ENCODE data around the gene SBNO2.
"Not testable (repeated sequence)": the region's sequence is repeated elsewhere in the genome, so short reads cannot be mapped to it uniquely, and the experiment has no call there.

SBNO2 gene

DNA sequence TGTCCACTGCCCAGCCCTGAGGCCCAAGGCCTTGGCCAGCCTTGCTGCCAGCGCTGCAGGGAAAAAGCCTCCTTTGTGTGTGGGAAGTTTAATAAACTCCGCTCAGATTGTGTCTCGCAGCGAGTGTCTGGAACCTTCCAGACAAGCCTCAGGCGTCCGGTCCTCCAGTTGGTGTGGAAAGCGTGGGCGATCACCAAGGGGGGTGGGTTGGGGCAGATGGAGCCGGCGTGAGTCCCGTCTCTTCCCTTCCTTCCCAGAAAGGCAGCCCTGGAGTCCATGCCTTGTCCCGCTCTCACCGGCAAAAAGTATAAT, 36.1 kb upstream of the SBNO2 start:
- in situ Hi-C loops (cut with HindIII; ENCODE audit: low pct_ligation_motif_present, low pct_unique_long_range_greater_than_20kb, low sequenced_read_pairs), result no loop called here
- DNase-seq, result no peak

DNA sequence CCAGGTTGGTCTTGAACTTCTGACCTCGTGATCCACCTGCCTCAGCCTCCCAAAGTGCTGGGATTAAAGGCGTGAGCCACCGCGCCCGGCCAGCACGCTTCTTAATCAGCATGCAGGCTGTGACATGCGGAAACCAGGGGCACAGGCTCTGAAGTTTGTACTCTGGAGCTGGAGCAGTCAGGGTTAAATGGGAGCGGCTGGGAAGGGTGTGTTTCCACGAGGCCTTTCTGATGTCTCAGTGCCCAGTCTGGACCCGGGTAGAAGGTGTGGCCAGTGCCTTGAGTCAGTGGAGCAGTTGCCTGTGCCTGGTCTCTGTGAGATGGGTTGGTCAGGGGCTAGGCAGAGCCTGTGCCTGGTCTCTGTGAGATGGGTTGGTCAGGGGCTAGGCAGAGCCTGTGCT, 34.8 kb upstream of the SBNO2 start:
- in situ Hi-C loops (cut with HindIII; ENCODE audit: low pct_ligation_motif_present, low pct_unique_long_range_greater_than_20kb, low sequenced_read_pairs); DNase-seq: not testable (repeated sequence)

DNA sequence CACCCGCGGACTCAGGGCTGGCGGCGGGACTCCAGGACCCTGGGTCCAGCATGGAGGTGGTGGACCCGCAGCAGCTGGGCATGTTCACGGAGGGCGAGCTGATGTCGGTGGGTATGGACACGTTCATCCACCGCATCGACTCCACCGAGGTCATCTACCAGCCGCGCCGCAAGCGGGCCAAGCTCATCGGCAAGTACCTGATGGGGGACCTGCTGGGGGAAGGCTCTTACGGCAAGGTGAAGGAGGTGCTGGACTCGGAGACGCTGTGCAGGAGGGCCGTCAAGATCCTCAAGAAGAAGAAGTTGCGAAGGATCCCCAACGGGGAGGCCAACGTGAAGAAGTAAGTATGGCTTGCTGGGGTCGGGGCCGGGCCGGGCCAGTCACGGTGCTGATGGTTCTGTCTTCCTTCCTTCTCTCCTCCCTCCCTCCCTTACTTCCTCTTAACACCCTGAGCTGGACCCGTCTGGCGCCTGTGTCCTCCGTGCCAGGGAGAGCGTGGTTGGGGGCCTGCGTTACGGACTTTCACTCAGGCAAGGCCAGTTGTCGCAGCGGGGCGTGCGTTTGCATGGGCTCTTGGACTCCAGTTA, 32.9 kb upstream of the SBNO2 start:
- in situ Hi-C loops (cut with HindIII; ENCODE audit: low pct_ligation_motif_present, low pct_unique_long_range_greater_than_20kb, low sequenced_read_pairs), result no loop called here

DNA sequence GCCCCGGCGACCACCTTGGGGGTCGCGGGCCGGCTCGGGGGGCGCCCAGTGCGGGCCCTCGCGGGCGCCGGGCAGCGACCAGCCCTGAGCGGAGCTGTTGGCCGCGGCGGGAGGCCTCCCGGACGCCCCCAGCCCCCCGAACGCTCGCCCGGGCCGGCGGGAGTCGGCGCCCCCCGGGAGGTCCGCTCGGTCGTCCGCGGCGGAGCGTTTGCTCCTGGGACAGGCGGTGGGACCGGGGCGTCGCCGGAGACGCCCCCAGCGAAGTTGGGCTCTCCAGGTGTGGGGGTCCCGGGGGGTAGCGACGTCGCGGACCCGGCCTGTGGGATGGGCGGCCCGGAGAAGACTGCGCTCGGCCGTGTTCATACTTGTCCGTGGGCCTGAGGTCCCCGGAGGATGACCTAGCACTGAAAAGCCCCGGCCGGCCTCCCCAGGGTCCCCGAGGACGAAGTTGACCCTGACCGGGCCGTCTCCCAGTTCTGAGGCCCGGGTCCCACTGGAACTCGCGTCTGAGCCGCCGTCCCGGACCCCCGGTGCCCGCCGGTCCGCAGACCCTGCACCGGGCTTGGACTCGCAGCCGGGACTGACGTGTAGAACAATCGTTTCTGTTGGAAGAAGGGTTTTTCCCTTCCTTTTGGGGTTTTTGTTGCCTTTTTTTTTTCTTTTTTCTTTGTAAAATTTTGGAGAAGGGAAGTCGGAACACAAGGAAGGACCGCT, 32.2 kb upstream of the SBNO2 start:
- DNase-seq, result no peak
- in situ Hi-C loops (cut with HindIII; ENCODE audit: low pct_ligation_motif_present, low pct_unique_long_range_greater_than_20kb, low sequenced_read_pairs), result no loop called here

More for the DNA sequence above, 32.9 kb upstream of the SBNO2 start:
- DNase-seq, result no peak

DNA sequence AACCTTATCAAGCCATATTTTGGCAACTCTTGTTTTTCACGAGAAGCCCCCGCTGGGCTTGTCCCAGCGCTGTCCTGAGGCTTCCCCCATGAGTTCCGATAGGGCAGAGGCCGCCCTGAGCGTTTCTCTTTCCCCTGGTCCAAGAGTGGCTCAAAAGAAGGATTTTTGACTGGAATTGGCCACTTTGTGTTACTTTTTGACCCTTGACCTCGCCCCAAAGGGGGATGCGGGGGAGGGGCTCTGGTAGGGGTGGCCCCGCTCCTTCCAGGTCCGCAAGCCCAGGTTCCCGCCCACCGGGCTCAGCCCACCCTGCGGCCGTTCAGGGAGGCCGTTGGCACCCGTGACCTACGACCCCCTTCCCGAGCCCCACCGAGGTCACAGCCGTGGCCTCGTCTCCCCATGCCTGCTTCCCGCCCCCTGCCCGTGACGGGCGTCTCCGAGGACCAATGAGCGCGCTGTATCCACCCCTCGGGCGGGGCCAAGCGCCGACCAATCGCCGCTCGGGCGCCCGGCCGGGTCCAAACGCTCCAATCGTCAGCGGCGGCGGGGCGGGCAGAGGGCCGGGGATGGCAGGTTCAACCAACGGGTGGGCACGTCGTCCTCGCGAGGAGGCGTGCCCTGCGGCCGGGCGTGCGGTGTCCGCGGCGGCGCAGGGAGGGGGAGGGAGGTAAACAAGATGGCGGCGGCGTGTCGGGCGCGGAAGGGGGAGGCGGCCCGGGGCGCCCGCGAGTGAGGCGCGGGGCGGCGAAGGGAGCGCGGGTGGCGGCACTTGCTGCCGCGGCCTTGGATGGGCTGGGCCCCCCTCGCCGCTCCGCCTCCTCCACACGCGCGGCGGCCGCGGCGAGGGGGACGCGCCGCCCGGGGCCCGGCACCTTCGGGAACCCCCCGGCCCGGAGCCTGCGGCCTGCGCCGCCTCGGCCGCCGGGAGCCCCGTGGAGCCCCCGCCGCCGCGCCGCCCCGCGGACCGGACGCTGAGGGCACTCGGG, 31.3 kb upstream of the SBNO2 start, which contains the start of gene STK11:
Gene STK11, plus strand, starts transcription at position 665 of the 986 bp plus-strand sequence. CDS start 1,136 bp downstream, outside the sequence.
- DNase-seq, result peak; percentile 94
- in situ Hi-C loops (cut with HindIII; ENCODE audit: low pct_ligation_motif_present, low pct_unique_long_range_greater_than_20kb, low sequenced_read_pairs), result no loop called here

DNA sequence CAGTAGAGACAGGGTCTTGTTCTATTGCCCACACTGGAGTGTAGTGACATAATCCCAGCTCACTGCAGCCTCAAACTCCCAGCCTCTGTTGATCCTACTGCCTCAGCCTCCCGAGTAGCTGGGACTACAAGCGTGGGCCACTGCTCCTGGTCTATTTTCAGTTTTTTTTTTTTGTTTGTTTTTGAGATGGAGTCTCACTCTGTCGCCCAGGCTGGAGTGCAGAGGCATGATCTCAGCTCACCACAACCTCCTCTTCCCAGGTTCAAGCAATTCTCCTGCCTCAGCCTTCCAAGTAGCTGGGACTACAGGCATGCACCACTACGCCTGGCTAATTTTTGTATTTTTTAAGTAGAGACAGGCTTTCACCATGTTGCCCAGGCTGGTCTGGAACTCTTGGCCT, 26.5 kb upstream of the SBNO2 start:
- in situ Hi-C loops (cut with HindIII; ENCODE audit: low pct_ligation_motif_present, low pct_unique_long_range_greater_than_20kb, low sequenced_read_pairs), result not testable (repeated sequence)

DNA sequence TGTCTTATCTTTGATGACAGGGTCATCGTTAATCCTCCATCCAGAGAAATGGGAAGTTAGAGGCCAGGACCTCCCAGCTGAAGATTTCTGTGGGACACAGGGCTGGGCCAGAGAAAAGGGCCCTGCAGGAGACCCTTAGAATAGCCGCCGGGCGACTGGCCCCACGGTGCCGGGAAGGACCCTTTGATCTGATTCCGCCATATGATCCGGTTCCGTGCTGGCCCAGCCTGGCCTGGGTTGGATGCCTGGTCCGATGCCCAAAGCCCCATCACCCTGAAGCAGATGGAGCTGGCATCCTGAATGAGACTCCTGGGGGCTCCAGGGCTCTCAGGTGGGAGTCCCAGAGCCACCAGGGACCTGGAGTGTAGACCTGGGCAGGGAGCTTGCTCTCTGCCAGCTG, 25.5 kb upstream of the SBNO2 start:
- in situ Hi-C loops (cut with HindIII; ENCODE audit: low pct_ligation_motif_present, low pct_unique_long_range_greater_than_20kb, low sequenced_read_pairs), result no loop called here
- no peak for DNase-seq

More for the DNA sequence above, 26.5 kb upstream of the SBNO2 start:
- DNase-seq, result not testable (repeated sequence)

DNA sequence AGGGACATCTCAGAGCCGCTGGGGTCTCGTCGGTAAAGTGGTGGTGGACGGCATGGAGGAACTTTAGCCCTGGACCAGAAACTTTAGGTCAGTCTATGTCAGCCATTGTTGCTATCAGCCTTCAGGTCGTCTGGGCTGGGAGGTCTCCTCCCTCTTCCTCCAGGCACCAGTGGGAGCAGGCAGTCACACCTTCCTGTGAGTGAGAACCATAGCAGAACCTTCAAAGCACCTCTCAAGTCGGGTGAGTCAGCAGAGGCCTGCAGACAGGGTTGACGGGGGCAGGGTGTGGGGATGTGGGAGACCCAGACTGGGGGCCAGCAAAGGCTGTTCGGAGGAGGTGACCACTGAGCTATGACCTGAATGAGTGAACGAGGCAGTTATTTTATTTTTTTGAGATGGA, 15.4 kb upstream of the SBNO2 start:
- in situ Hi-C loops (cut with HindIII; ENCODE audit: low pct_ligation_motif_present, low pct_unique_long_range_greater_than_20kb, low sequenced_read_pairs), result no loop called here

DNA sequence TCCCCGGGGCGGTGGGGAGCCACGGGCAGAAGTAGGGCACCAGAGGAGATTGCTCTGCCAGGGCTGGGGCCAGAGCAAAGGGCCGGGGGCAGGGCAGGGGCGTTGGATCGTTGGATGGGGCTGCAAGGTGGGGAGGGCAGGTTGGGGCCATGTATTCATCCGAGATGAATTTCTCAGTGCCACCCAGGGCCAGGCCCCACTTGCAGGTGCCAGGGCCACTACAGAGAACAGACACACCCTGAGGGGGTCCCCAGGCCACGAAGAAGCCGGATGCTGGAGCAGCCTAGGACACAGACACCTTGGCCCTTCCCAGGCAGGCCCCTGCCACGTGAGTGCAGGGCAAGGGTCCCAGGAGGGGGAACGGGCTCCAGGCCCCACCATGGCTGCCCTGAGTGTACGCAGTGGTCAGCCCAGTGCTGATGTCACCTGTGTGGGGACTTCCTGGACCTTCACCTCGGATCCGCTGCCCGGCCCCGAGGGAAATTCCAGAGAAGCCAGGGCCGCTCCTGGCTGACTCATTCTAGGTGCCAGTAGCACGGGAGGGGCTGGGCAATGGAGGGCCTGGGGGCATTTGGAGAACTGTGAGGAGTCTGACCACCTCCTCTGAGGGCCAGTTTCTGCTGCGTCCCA, 9.6 kb upstream of the SBNO2 start:
- in situ Hi-C loops (cut with HindIII; ENCODE audit: low pct_ligation_motif_present, low pct_unique_long_range_greater_than_20kb, low sequenced_read_pairs), result no loop called here
- peak; percentile 69 for DNase-seq

More for the DNA sequence above, 15.4 kb upstream of the SBNO2 start:
- DNase-seq, result no peak

DNA sequence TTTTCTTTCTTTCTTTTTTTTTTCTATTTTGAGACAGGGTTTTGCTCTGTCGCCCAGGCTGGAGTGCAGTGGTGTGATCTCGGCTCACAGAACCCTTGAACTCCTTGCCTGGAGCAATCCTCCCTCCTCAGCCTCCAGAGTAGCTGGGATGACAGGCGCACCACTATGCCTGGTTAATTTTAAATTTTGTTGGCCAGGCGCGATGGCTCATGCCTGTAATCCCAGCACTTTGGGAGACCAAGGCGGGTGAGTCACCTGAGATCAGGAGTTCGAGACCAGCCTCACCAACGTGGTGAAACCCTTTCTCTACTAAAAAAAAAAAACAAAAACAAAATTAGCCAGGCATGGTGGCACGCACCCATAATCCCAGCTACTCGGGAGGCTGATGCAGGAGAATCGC, 8.7 kb upstream of the SBNO2 start:
- in situ Hi-C loops (cut with HindIII; ENCODE audit: low pct_ligation_motif_present, low pct_unique_long_range_greater_than_20kb, low sequenced_read_pairs), result no loop called here
- DNase-seq, result no peak

DNA sequence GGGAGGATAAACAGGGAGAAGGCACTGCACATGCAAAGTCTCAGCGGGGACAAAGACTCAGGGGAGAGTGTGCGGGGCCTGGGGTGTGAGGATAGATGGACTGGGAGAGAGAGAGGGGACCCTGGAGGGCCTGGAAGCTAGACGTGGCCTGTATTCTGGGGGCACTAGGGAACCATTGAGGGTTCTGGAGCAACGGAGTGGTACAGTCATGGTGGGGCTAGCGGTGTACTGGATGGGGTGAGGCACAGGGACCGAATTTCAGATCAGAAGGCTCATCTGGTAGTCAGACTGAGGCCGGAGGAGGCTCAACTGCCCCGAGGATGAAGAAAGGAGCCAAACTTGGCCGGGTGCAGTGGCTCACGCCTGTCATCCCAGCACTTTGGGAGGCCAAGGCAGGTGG, 8.0 kb upstream of the SBNO2 start:
- in situ Hi-C loops (cut with HindIII; ENCODE audit: low pct_ligation_motif_present, low pct_unique_long_range_greater_than_20kb, low sequenced_read_pairs), result no loop called here
- DNase-seq, result no peak

DNA sequence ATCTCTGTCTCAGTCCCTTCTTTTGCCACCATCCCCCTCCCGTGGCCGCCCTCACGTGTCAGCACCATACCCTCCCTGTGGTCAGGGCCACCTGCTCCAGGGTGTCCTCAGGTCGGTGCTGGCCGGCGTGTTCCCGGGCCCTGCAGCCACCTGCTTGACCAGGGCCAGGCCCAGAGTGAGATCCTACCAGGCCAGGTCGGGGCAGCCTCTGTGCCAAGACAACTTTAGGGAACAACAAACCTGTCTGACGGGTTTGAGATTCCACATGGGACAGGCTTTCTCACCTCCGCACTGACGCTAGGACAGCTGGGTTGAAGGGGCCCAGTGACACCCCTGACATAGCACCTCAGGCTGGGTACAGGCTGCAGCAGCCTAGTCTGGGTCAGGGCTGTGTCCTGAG, 7.5 kb upstream of the SBNO2 start:
- no peak for DNase-seq
- in situ Hi-C loops (cut with HindIII; ENCODE audit: low pct_ligation_motif_present, low pct_unique_long_range_greater_than_20kb, low sequenced_read_pairs), result no loop called here

DNA sequence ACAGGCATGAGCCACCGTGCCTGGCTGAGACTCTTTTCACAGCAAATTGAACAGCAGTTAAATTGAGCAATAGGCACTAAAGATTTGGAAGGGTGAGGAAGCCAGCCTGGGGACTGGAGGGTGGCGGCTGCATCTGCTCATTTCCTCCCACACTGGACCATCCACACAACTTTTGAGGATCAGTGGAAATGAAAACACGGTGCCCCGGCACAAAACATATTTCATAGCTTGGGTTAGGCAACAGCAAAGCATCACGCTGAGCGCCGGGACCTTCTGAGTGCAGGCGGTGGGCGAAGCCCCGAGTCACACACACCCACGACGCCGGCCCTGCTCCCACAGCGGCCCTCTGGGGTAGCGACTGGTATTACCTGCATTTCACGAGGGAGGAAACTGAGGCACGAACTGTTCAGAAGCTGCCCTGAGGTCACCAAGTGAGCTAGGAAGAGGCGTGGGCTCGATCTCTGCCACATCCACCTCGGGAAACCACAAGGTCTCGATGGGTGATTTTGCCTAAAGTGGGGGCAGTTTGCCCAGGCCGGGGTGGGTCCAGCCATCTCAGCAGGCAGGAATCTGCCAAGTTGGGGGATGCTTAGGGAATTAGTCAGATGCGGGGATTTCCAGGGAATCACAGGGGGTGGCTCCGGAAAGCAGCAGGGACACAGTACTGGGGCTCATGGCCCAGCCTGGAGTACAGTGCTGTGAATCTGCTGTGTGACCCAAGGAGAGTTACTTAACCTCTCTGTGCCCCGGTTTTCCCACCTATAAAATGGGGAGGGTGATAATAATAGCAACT, 3.5 kb upstream of the SBNO2 start:
- DNase-seq, result peak; percentile 97
- in situ Hi-C loops (cut with HindIII; ENCODE audit: low pct_ligation_motif_present, low pct_unique_long_range_greater_than_20kb, low sequenced_read_pairs), result no loop called here

DNA sequence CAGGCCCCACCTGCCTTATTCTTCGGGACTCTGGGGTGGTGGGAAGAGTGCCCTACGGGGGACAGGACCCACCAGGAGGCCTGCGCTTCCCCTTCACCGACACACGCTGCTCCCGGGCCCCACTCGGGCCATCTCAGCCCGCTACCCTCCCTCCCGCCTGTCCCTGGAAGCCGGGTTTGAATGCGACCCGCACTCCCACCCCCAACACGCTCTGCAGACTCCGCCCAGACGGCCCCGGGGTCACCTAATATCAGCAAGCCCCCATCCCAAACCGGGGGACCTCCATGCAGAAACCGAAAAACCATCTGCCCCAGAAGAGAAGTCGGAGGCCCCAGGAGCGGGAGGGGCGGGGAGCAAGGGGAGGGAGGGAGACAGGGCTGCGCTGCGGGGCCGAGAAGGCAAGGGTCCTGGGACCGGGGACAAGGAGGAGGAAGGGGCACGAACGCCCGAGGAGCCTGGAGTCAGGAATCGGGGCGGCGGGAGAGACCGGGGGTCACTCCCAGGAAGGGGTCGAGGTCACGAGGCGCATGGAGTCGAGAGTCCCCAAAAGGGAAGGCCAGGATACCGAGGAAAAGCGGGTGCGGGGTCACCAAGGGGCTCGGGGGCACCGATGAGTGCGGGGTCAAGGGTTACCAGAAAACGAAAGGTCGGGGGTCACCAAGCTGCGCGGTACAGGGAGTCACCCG, 766 bp downstream of the SBNO2 start:
- DNase-seq, result no peak
- in situ Hi-C loops (cut with HindIII; ENCODE audit: low pct_ligation_motif_present, low pct_unique_long_range_greater_than_20kb, low sequenced_read_pairs), result no loop called here

DNA sequence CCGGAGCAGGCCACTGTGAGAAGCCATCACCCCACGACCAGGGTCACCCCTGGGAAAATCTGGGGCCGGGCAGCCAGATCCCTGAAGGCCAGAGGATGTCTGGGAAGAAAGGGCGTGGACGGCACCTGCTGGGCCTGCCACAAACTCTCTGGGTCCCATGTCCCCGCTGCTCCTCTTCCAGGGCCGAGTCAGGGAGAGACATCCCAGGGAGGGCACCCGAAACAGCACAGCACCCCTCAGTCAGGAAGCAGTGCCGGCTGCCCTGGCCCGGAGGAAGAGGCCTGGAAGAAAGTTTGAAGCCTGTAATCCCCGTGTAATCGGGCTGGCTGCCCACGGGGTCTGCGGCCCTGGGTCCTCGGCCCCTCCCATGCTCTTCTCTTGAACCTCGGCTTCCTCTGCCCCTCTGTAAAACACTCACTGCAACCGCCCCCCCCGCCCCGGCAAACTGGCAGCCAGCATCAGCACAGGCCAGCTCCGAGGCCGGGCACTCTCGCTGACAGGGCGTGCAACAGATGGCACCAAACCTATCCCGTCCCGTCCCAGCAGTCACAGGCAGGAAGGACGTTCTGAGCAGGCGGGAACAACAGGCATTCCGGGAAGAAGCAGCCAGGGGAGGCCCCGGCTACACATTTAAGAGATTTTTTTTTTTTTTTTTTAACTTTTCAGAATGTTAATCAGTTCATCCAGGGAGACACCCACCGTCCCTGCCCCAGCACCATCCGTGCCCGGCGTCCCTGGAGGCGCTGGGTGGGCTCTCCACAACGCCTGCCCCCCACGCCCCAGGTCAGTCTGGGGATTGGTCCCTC, 1.5 kb downstream of the SBNO2 start:
- in situ Hi-C loops (cut with HindIII; ENCODE audit: low pct_ligation_motif_present, low pct_unique_long_range_greater_than_20kb, low sequenced_read_pairs), result no loop called here
- peak; percentile 63 for DNase-seq

DNA sequence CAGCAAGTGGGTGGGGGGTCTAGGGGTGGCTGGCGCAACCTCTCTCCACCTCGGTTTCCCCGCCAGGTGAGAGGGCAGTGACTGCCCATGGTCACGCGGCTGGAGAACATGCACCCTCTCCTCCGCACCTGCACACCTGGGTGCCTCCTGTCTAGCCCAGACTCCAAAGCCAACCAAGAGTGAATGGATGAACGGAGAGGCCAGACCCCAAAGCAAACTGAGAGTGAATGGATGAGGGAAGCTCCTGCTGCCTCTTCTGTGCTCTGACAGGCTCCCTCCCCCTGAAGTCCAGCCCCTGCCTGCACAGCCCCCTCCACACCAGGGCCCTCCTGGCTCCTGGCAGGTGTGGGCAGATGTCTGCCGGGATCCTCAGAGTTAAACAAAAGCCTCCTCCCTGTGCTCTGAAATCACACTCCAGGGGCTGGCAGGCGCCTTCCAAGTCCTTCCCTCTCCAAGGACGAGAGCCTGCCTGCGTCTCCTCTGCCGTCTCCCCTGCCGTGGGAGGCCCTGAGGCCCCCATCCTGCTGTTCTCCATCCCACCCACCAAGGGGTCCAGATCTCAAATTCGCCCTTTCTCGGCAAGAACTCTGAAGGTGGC, 2.2 kb downstream of the SBNO2 start:
- in situ Hi-C loops (cut with HindIII; ENCODE audit: low pct_ligation_motif_present, low pct_unique_long_range_greater_than_20kb, low sequenced_read_pairs), result no loop called here
- DNase-seq, result no peak
